ENCODE data around the gene FAM181A.

The FAM181A gene

DNA sequence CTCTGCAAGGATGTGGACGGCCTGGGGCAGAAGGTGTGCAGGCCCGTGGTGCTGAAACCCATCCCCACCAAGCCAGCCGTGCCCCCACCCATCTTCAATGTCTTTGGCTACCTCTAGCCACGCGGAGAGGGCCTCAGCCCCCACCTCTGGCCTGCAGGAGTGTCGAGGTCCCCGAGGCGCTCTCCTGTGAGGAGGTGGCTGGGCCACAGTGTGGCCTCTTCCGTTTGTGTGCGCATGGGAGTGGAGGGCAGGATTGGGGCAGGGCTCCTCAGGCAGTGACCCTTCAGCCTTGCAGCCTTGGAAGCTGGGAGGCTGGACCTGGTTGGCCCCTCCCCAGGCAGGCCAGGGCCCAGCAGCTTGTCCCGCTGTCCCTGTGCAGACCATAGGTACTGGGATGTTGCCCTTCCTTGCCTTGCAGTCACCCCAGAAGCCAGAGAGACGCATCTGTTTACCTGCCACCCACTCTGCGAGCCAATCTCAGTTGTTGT lies 1.9 kb downstream of the FAM181A start:
- DNase-seq (ENCODE audit: low read depth): no peak

DNA sequence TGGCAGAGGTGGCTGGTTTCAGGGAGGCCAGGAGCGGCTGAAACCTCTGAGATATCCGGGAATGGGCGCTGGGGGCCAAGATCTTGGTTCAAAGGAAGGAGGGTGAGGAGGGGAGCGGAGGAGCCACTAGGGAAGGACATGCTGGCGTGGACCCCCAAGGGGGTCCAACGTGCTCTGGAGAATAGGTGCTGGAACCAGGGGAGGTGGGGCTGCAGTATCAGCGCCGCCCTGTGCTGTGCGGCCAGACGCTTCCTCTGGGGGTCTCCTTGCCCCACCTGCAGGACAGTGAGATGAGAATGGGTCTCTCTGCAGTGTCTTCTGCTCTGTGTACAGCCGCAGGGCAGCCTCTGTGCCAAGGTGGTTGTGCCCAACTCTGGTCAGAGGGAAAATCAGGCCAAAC lies 2.5 kb downstream of the FAM181A start:
- DNase-seq (ENCODE audit: low read depth): no peak

DNA sequence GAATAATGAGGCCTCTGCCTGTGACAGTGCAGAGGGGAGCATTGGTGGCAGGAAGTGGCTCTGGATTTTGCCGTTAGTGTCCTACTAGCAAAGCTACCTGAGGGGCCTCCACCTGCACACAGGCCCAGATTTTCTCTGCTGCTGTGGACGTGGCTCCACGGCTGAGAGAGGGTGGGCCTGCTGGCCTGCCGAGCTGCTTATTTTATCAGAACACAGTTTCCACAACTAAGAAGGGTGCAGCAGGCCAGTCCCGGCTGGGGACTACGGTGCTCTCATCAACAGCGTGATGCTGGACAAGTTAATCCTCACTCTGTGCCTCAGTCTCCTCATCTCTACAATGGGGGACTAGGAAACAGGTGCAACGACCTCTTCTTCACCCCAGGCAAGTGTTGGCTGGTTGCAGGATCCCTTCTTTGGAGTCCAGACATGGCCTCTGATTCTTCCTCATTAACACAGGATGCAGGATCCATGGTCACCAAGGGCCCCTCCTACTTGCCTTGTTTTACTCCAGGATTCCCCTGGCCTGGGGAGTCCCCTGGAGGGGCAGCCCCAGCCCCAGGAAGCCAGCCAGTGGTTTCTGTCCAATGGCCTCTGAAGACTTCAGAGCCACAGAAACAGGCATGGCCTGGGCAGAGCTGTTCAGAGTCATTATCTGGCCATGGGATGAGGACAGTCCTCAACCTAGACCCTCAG lies 3.3 kb downstream of the FAM181A start:
- no peak for DNase-seq (ENCODE audit: low read depth)

DNA sequence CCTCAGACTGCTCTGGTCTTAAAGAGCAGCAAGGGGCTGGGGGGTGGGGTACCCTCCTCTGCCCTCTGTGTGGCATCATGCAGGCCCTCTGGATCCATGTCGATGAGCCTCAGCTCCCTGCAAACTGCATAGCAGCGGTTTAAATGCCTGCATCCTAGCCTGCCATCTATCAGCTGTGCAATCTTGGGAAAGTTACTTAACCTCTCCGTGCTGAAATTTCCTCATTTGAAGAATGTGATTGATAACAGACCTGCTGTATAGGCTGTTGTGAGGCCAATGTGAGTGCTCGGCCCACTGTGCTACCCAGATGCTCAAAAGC lies 3.8 kb downstream of the FAM181A start:
- no peak for DNase-seq (ENCODE audit: low read depth)

DNA sequence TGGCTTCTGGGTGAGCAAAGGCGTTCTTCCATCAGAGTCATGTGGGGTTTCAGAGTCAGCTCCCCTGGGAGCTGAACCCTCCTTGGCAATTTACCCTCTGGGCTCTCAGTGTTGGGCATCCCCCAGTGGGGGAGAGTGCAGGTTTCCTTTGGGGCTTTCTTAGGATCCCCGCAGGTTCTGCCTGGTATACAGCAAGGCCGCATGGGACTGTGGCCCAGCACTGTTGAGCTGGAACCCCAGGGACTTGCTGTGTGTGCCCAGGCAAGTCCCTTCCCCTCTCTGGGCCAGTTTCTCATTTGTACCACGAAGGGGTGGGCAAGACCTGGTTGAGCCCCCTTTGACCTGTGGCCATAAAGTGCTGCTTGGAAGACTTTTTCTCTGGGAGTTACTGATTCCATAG lies 5.5 kb downstream of the FAM181A start:
- no peak for DNase-seq (ENCODE audit: low read depth)

DNA sequence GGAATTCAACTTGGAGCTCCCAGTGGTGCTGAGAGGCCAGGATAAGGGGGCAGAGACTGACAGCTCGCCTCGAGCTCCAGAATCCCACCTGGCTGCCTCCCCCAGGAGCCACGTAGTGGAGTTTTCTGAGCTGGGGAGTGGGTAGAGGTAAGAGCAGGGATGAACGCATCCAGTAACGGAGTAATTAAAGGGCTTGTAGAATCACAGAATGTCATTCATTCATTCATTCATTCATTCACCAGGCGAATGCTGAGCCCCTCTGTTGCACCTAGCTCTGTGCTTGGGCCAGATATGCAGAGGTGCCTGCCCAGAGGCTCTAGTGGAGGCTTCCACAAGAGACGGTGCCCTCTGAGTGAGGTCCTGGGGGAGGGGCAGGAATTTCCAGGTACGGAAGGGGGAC lies 8.1 kb downstream of the FAM181A start:
- no peak for DNase-seq (ENCODE audit: low read depth)

DNA sequence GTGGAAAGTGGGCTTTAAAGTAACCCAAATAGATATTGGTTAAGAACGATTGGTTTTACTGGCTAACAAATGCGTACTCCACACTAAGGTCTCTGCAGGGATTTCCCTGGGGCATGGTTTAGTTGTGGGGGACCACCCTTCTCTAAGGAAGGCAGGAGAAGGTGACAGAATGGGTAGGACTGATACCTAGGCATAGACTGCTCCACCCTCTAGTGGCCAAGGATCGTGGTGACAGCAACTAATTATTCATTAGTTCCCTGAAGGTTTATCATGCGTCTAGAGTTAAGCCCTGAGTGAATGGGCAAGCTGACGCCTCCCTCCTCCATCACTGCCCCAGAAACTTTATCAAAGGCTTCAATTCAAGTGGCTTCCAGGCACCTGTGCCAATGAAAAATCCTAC lies 9.1 kb downstream of the FAM181A start:
- no peak for DNase-seq (ENCODE audit: low read depth)

DNA sequence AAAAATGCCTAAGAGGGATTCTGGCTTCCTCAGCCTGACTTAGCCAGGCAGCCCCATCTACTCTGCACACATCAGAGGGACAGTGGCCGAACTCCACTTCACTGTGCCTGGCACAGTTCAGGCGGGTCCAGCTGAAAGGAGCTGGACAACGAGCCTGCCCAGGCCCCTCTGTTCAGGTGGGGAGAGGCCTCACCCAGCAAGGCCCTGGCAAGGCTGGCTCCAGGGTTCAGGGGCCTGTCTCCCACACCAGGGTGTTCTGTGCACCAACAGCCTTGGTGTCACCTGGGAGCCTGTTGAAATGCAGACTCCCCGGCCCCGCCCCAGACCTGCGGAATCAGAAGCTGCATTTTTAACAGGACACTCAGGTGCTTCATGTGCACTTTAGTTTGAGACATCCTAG lies 9.8 kb downstream of the FAM181A start:
- no peak for DNase-seq (ENCODE audit: low read depth)

DNA sequence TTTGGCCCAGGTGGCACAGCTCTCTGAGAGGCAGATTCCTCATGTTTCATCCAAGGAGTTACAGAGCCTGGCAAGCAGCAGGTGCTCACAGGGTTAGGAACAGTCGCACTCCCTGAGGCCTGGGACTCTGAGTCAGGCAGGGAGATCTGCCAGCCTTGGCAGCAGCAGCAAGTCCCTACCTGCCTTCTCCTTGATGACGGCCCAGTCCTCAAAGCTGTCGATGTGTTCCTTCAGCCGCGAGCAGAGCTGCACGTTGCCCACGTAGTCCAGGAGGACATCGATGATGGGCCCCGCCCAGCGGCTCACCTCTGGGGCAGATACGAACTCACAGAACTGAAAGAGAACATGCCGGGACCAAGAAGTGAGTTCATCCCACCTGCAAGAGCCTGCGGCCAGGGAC lies 10.4 kb downstream of the FAM181A start:
- DNase-seq (ENCODE audit: low read depth): no peak

DNA sequence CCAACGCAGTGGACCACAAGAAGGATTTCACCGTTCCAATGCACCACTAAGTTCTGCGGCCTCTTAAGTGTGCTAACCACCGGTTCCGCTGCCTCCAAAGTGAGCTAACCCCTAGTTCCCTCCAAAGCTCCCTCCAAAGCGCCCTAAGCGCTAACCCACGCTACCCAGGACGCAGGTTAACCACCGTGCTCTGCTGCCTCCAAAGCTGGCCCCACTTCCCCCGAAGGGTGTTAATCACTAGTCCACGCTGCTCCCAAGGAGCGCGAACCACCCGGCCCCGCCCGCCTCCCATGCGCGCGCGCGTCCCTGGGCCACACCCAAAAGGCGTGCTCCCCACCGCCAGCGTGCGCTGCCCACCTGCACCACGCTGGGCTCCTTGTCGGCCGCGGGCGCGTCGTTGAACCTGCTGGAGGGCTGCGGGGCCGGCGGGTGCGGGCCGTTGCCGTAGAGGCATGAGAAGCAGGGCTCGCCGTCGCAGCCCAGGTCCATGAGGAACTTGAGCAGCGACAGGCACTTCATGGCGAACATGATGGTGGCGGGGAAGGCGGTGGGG lies 11.7 kb downstream of the FAM181A start:
- DNase-seq (ENCODE audit: low read depth): no peak

DNA sequence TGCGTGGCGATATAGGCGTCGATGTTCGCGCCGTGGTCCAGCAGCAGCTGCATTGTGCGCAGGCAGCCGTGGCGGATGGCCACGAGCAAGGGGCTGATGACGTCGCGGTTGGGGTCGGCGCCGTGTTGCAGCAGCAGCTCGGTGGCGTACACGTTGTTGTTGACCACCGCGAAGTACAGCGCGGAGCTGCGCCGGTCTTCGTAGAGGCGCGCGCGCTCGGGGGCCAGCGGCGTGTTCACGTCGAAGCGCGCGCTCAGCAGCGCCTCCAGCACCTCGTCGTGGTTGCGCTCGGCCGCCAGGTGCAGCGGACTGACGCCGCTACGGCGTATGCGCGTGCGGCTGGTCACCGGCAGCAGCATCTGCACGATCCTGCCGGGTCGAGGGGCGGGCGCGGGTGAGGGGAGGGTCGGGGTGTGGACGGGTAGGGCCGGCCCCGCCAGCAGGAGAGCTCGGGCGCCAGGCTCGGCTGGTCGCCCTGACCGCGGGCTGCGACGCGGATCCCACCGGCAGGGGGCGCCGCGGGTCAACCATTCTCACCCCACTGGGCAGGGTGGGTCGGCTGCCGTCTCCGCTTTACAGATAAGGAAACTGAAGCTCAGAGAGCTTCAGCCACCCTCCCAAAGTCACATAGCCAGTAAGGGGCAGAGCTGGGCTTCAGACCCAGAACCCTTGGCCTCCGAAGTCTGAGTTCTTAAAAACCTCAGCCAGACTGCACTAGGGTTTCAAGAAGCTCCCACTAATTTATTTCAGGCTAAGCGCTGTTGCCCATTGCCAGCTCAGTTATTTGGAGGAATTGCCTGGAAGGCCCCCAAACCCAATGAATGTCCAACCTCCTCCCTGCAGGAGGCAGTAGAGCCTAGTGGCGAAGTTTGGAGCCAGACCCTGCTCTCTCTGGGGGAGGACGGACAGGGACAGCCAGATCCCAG lies 12.4 kb downstream of the FAM181A start:
- DNase-seq (ENCODE audit: low read depth): peak; percentile 45

DNA sequence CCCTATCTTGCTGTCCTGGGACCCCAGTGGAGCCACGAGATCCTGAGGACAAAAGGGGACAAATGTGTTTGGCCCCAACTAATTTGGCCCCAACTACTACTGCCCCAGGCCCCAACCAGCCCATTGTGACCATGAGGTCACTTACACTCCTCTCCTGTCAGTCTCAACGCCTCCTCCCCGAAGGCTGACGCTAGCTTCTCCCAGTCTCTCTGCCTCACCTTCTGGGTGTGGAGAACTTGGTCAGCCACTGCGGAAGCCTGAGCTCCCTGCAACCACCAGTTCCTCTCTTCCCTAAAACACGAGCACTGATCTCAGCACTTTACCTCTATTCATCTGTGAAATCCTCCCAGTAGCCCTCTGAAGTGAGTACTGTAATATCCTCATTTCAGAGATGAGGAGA lies 13.3 kb downstream of the FAM181A start:
- no peak for DNase-seq (ENCODE audit: low read depth)

DNA sequence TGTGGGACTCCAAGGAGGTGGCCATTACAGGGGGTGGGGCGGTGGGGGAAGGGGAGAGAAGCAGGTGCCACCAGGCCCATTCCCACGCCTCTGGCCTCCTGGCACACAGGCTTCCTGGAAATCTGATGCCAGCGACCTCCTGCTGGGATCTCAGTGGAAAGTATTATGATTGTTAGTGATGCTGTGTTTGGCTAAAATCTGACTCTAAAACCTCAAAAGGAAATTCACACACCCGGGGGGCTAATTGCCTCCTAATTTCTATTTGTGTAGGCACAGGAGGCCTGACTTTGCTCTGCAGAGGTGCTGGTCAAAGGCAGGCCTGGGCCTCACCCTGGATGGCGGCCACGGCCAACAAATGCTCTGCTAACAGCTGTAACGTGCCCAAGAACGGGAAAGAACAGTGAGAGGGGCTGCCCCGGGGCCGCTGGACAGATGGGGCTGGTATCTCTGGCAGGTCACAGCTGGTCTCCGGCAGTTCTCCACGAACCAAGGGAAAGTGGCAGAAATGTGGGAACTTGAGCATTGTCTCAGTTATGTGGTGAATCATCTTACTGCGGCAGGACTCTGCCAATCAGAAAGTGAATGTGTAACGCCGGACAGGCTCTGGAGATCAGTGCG lies 14.3 kb downstream of the FAM181A start:
- peak; percentile 57 for DNase-seq (ENCODE audit: low read depth)

DNA sequence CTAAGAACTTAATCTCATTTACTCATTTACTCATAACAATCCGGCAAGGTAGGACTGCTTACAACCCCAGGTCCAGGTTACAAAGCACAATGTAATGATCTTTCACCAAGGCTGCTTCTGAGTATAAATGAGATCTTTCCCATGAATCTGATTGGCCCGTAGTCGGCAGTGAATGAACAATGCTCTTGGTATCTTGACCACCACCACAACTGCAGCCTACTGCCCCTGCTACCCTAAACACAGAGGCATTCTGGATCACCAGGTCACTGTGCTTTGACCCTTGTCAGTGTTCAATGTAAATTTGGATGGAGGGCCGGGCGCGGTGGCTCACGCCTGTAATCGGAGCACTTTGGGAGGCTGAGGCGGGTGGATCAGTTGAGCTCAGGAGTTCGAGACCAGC lies 15.9 kb downstream of the FAM181A start:
- DNase-seq (ENCODE audit: low read depth): no peak

DNA sequence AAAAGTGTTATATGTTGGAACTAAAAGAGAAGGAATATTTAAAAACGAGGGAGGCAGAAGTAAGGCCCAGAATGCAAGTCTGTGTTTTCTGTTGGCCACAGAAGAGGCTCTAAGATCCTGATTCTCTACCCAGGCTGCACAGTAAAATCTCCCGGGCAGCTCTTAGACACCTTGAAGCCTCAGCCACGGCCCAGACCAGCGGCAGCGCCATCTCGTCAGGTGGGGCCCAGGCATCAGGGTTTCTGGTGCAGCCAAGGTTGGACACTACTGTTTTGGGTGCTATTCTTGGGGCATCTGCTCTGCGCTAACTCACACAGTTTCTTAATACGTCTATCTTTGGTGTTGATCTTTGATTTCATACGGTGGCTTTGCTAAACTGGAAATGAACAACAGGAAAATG lies 16.8 kb downstream of the FAM181A start:
- DNase-seq (ENCODE audit: low read depth): no peak

DNA sequence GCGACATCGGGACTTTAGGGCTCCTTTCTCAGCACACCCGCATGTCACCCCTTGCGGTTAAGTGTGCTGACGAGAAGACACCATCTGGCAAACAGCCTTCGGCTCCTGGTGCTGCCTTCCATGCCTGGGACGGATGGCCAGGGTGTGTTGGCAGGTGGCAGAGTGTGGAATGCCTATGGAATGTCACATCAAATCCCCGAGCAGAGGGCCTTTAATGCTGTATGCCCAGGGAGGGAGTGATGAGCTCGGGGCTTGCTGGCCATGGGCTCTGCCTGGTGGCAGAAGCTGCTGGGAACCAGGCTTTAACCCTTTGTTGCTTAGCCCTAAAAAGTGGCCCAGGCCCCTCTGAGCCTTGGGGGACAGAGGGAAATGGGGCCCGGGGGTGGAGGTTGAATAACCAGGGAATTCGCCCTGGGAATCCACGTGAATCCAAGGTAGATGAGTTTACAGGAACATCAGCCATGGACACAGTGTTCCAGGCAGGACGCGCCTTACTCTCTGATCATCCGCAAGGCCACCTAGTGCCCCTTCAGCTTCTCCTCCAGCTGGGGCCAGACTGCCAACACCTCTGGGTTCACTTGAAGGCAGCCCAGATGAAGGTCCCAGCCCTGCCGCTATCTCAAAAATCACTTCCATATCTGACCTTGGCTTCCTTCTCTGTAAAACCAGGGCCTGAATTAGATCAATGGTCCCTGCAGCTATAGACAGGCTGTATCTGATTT lies 17.4 kb downstream of the FAM181A start:
- no peak for DNase-seq (ENCODE audit: low read depth)

DNA sequence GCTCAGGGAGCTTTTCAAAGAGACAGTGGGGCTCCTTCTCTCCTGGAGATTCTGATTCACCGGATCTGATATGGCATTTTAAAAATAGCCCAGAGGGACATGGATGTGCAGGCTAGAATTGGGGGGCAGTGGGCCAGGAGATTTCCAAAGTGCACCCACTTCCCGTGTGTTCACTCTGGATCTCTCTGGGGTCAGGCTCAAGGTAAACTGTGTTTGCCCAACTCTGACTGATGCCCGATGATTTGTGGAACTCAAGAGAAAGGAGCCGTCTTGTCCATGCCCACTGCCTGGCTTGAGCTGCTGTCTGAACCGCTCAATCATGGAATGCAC lies 17.9 kb downstream of the FAM181A start:
- DNase-seq (ENCODE audit: low read depth): no peak

DNA sequence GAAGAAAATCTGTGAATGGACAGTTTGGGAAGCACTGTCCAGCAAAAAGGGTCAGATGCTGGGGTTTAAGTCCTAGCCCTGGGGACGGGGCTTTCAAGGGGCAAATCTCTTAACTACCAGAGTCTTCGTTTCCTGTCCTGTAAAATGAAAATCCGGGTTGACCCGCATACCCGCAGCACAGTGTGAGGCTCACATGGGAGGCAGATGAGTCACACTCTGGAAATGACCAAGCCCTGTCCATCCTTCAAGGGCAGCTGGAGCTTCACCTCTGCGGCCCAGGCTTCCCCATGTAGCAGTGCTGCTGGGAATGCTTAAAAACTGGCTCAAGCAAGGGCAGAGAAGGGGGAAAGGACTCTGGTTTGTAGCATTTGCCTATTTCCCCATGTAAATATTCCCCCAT lies 19.0 kb downstream of the FAM181A start:
- DNase-seq (ENCODE audit: low read depth): no peak

DNA sequence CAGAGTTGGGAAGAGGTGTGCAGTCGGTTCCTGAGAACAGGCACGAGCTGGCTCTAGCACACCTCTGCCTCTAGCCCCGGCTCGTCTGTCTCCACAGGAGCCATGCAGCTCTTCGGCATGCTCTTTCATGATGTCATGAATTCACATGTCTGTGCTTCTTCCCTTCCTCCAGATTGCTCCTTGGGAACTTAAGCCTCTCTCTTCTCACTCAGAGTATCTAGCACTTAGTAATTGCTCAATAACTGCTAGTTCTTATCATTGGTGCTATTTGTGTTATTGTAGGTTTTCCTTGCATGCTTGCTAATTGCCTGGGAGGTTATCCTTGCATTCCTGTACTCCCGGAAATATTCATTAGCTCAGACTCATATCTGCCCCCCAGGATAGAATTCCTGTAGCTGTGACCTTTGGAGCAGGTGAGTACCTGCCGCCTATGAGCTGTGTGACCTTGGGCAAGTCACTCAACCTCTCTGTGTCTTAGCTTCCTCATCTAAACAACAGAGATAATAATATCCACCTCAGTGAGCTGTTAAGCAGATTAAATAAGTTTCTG lies 19.5 kb downstream of the FAM181A start:
- DNase-seq (ENCODE audit: low read depth): no peak

DNA sequence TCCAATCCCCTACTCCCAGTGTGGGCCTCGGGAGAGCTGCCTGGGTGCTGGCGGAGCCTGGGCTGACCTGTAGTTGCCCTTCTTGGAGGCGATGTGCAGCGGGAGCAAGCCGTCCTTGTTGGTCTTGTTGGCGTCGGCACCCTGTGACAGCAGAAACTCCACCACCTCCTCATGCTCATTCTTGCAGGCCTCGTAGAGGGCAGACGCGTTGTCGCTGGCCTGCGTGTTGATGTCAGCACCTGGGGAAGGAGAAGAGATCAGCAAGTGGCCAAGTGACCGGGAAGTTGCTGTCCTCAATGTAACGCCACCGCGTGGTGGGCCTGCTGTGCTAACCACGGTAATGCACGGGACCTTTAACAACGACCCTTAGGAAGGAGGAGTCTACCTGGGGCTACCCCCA lies 20.1 kb downstream of the FAM181A start:
- DNase-seq (ENCODE audit: low read depth): no peak

DNA sequence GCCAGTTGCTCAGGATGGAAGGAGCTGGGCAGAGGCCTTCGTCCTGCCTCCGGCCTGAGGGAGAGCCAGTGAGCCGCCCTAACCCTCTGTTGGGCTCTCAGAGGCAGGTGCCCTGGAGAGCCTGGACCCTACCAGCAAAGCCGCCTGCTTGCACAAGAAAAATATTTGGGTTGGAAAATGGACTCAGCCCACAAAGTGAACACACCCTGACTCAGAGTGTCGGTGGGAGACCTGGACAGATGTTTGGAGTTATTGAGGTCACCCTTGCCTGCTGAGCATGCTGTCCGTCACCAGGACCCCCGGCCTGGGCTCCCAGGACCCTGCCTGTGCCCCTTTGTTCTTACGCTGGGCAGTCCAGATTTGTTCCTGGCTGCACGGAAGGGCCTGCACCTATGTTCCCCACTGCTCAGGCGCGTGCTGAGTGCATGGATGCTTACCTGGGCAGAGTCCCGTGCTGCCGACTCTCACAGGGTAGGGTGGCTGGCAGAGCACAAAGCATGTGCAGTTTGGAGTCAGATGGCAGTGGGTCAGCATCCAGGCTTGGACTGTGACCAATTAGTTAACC lies 22.4 kb downstream of the FAM181A start:
- no peak for DNase-seq (ENCODE audit: low read depth)
